H1 (cell line): ENCODE data around the gene GALK1. TPM values are rescaled to one million over a fixed set of nuclear protein-coding genes. Genes with fewer than 3 reads are reported as not detected.
A peak's percentile ranks its signal among the peaks of the same experiment; 100 is the strongest.

Experiments
- ASH2L ChIP-seq: fragments of 200-600, 300-600 bp; sonication (generic); IDR thresholded peaks from one replicate; pipeline ENCODE4 v1.7.1; 2017; ENCODE audit warnings: low read length
- GABPA ChIP-seq: IDR thresholded peaks from 2 replicates; pipeline ENCODE4 v1.6.1; 2011; ENCODE audit warnings: mild to moderate bottlenecking, low read length, moderate library complexity, borderline replicate concordance; ENCODE audit not compliant: insufficient read depth
- GTF2F1 ChIP-seq: IDR thresholded peaks from 2 replicates; pipeline ENCODE4 v1.6.1; 2012; ENCODE audit warnings: low read depth, low read length, improper control_type of control experiment, borderline replicate concordance
- HDAC2 ChIP-seq, 2 experiments: fragments of 300-600 bp in 1 of 2; sonication (generic) in 1 of 2; IDR thresholded peaks; 2 replicates each; pipeline ENCODE4 v1.6.1; 2011 to 2012; ENCODE audit warnings: low read depth in 2 of 2, low read length in 2 of 2, mild to moderate bottlenecking in 2 of 2, moderate library complexity in 2 of 2, borderline replicate concordance in 1 of 2, inconsistent platforms in 1 of 2
- KDM4A ChIP-seq: IDR thresholded peaks from one replicate; pipeline ENCODE4 v1.7.1; 2012; ENCODE audit warnings: low read depth, mild to moderate bottlenecking, moderate library complexity, low read length, inconsistent platforms; ENCODE audit not compliant: severe bottlenecking
- RXRA ChIP-seq: IDR thresholded peaks from 2 replicates; pipeline ENCODE4 v1.6.1; 2011; ENCODE audit warnings: low read depth, mild to moderate bottlenecking, low read length, moderate library complexity; ENCODE audit not compliant: insufficient read depth
- TCF12 ChIP-seq: IDR thresholded peaks from 2 replicates; pipeline ENCODE4 v1.6.1; 2011; ENCODE audit warnings: low read depth, mild to moderate bottlenecking, low read length
- polyA plus RNA-seq, 7 experiments: library from polyadenylated mRNA; depleted of rRNA in 3 of 7; stranded (reverse) in 5 of 7; unstranded in 2 of 7; fragments of >200 nt in 5 of 7; fragments of 200-250 nt in 2 of 7; gene quantifications; 1 replicate in 5 of 7; 2 replicates in 1 of 7; 4 replicates in 1 of 7; pipeline versions ENCODE4 v1.2.1 to v1.2.3, GENCODE V29; 2011 to 2013; ENCODE audit warnings: missing spikeins in 2 of 7, mixed read lengths in 2 of 7
- total RNA-seq: library from RNA; stranded (reverse); fragmentation: NEBNext Ultra II Directional; extraction: Animal tissue kit (Norgen Biotek cat#: 25700); gene quantifications from 2 replicates; pipeline ENCODE4 v1.2.1, GENCODE V29; 2021
- TF ChIP-seq, protein P1 (sequence below), 3 experiments: IDR thresholded peaks; 1 replicate in 2 of 3; 2 replicates in 1 of 3; pipeline versions ENCODE4 v1.5.1 to v1.6.1; 2011; ENCODE audit warnings: low read length in 3 of 3, mild to moderate bottlenecking in 3 of 3, inconsistent platforms in 2 of 3, low read depth in 1 of 3, moderate library complexity in 1 of 3; ENCODE audit not compliant: insufficient read depth in 1 of 3; ENCODE audit errors: control extremely low read depth in 1 of 3
- TF ChIP-seq, protein P2 (sequence below): IDR thresholded peaks from 2 replicates; pipeline ENCODE4 v1.6.1; 2012; ENCODE audit warnings: low read length, inconsistent platforms
- TF ChIP-seq, protein P3 (sequence below): IDR thresholded peaks from 2 replicates; pipeline ENCODE4 v1.6.1; 2011; ENCODE audit warnings: low read length, improper control_type of control experiment

The GALK1 gene
- total and polyA plus RNA-seq, 2 of the 8 experiments (the other 6 are each of a cell fraction or from before 2014, with no cell fraction given) = 34.1 to 47.9 TPM

DNA sequence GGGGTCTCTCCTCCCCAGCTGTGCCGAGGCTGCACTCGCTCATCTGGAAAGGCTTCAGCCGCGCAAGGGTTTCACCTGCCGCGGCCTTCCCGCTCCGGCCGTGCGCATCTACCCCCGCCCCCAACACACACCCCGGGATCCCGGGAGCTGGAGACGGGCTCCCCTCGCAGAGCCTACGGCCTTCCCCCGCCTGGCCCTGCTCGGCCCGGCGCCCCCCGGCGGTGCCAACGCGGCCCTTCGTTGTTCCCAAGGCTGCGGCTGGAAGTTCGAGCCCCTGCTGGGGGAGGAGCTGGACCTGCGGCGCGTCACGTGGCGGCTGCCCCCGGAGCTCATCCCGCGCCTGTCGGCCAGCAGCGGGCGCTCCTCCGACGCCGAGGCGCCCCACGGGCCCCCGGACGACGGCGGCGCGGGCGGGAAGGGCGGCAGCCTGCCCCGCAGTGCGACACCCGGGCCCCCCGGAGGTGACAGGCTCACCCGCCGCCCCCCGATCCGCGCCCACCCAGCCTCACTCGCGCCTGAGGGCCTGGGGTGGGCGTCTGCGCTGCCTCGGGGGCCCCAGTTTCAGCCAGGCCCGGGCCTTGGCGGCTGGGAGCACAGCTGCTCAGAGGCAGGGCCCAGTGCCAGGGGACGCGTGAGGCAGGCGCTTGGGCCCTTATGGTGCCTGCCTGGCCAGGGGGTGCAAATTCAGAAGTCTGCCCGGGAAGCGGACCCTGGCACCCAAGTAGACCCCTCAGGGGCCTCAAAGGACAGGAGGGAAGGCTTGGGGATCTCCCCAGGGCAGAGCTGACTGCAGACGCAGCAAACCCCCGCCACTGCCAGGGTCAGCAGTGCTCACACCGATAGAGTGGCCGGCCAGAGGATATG, 11.2 kb downstream of the GALK1 start (continued):
- TF ChIP-seq GABPA (no peak; the same call in 1 of the 2 replicates), ASH2L (peak; percentile 46), TCF12 (0 out of 2 replicates have a peak, but pooled peaks have one; percentile 22), KDM4A (peak; percentile 58), HDAC2 (IDR thresholded peaks at IDR 0.05; ENCODE audit: borderline replicate concordance in 1 of 2, low read depth in 2 of 2, low read length in 2 of 2) (peak in 1 of 2 experiments; percentile 10; a peak in 1 of 4 replicates), GTF2F1 (no peak), RXRA (no peak)
- TF ChIP-seq, protein P1, sequence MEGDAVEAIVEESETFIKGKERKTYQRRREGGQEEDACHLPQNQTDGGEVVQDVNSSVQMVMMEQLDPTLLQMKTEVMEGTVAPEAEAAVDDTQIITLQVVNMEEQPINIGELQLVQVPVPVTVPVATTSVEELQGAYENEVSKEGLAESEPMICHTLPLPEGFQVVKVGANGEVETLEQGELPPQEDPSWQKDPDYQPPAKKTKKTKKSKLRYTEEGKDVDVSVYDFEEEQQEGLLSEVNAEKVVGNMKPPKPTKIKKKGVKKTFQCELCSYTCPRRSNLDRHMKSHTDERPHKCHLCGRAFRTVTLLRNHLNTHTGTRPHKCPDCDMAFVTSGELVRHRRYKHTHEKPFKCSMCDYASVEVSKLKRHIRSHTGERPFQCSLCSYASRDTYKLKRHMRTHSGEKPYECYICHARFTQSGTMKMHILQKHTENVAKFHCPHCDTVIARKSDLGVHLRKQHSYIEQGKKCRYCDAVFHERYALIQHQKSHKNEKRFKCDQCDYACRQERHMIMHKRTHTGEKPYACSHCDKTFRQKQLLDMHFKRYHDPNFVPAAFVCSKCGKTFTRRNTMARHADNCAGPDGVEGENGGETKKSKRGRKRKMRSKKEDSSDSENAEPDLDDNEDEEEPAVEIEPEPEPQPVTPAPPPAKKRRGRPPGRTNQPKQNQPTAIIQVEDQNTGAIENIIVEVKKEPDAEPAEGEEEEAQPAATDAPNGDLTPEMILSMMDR (IDR thresholded peaks at IDR 0.05; ENCODE audit: control extremely low read depth in 1 of 3, insufficient read depth in 1 of 3, low read depth in 1 of 3, low read length in 3 of 3) = peak; percentile 73 to 74 (median 74)
- TF ChIP-seq, protein P2, sequence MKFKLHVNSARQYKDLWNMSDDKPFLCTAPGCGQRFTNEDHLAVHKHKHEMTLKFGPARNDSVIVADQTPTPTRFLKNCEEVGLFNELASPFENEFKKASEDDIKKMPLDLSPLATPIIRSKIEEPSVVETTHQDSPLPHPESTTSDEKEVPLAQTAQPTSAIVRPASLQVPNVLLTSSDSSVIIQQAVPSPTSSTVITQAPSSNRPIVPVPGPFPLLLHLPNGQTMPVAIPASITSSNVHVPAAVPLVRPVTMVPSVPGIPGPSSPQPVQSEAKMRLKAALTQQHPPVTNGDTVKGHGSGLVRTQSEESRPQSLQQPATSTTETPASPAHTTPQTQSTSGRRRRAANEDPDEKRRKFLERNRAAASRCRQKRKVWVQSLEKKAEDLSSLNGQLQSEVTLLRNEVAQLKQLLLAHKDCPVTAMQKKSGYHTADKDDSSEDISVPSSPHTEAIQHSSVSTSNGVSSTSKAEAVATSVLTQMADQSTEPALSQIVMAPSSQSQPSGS = no peak
- TF ChIP-seq, protein P3, sequence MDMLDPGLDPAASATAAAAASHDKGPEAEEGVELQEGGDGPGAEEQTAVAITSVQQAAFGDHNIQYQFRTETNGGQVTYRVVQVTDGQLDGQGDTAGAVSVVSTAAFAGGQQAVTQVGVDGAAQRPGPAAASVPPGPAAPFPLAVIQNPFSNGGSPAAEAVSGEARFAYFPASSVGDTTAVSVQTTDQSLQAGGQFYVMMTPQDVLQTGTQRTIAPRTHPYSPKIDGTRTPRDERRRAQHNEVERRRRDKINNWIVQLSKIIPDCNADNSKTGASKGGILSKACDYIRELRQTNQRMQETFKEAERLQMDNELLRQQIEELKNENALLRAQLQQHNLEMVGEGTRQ = peak; percentile 91
